NT2/D1 (cell line): ENCODE data around the gene UCHL3.

ENCODE experiments used
- SUZ12 ChIP-seq: IDR thresholded peaks from 2 replicates; pipeline ENCODE4 v1.6.1; 2011; ENCODE audit not compliant: insufficient read length, insufficient read depth; ENCODE audit errors: extremely low read depth
- YY1 ChIP-seq: IDR thresholded peaks from 2 replicates; pipeline ENCODE4 v1.6.1; 2011; ENCODE audit not compliant: insufficient read length, insufficient read depth
- ZNF274 ChIP-seq: IDR thresholded peaks from 2 replicates; pipeline ENCODE4 v1.6.1; 2011; ENCODE audit warnings: mild to moderate bottlenecking, low read depth, low read length

GRCh38 chr13:75513271-75513670 lies 36.3 kb upstream of the UCHL3 start:
- TF ChIP-seq ZNF274, result no peak
- no peak for TF ChIP-seq YY1
- no peak for TF ChIP-seq SUZ12
